HG03103 (cell line): ENCODE results near the gene USP32.
"Not testable (repeated sequence)": the region's sequence is repeated elsewhere in the genome, so short reads cannot be mapped to it uniquely, and the experiment has no call there.

Source experiments
- ATAC-seq: cut with Tn5 transposase; IDR thresholded peaks from one replicate; pipeline ENCODE4 v1.9.1; 2021; ENCODE audit warnings: low read depth; ENCODE audit not compliant: unreplicated experiment

The USP32 gene

DNA sequence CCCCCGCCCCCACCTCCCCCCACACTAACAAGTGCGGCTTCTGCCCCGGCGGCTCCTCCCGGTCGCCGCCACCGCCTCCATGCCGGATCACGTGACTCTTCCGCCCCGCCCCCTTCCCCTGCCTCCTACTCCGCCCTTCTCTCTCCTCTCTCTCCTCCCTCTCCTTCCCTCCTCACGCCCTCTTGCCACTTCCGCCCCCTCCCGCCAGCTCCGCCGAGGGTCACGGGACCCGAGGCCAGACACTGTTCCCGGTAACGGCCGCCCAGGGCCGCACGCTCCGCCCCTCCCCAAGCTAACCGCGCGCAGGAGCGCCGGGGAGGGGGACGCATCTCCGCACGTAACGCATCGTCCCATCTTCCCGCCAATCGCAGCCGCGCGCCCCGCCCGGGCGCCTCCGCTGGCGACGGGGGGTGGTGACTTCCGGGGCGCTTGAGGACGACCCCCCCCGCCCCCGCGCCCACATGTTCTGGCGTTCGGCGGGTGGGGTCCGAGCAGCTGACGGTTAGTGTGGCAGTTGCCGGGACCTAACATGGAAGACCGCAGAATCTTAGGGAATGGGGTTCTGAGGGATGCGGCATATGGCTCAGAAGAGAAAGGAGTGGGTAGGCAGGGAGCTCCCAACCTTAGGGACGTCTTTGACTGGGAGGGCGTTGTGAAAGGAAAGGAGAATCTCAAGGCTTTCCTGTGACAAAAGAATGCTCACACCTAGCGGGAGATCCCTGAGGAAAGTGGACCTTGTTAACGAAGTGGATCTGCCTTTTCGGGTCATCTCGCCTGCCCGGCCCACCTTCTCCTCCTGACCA lies at the start of gene USP32:
USP32 (minus strand) TSS at position 92 of the 803 bp plus-strand sequence. CDS start 194 bp downstream, outside the sequence.
- peak; percentile 83 for ATAC-seq

- no peak for ATAC-seq
These were observed 47.6 kb upstream of the USP32 start for GRCh38 chr17:60439501-60439900.

GRCh38 chr17:60436676-60437075 lies 44.7 kb upstream of the USP32 start:
- ATAC-seq, result no peak

- no peak for ATAC-seq
These were observed 43.6 kb upstream of the USP32 start for GRCh38 chr17:60435244-60436167.

GRCh38 chr17:60433021-60433997 lies 41.4 kb upstream of the USP32 start:
- not testable (repeated sequence) for ATAC-seq

- ATAC-seq, result not testable (repeated sequence)
These were observed 38.6 kb upstream of the USP32 start for GRCh38 chr17:60430561-60430960.

- ATAC-seq, result not testable (repeated sequence)
These were observed 36.6 kb upstream of the USP32 start for GRCh38 chr17:60428491-60428890.

DNA sequence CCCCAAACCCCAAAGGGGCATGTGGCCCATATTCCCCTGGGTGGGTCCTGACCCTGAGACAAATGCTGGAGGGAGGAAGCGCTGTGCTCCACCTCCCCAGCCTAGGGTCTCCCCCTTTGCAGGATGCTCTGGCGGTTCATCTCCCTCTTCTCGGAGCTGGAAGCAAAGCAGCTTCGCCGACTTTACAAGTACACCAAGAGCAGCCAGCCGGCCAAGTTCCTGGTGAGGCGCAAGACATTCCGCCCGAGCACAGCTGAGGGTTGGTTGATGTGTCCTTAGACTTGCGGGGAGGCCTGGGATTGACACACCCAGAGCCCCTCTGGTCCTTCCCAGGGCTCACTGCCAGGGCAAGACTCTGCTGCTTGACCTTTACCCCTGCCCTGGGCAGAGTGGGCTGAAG lies 34.7 kb upstream of the USP32 start:
- no peak for ATAC-seq

GRCh38 chr17:60425626-60426025 lies 33.7 kb upstream of the USP32 start:
- ATAC-seq, result no peak

GRCh38 chr17:60423865-60424264 lies 31.9 kb upstream of the USP32 start:
- ATAC-seq, result no peak

DNA sequence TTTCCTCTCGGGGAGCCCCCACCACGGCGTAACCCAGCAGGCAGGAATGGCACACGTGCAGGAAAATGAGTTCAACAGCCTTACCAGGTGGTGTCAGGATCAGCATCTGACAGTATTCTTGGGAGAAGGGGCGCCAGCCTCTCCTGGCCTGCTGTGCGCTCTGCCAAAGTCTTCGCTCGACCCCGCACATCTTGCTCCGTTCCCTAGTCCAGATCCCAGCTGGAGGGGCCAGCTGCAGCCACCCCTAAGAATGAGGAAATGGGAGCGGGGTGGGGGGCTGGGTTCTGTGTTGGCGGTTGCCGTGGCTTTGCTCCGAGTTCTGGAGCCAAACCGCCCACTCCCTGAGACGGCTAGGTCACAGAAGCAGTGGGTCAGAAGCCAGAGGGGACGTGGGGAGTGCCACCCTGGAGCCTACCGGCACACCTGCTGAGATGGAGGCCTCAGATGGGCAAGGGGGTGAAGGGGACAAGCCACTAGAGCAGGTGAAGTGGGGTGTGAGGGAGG lies 30.3 kb upstream of the USP32 start, which contains the start of gene CHCT1:
CHCT1 (plus strand) TSS at position 328 of the 504 bp plus-strand sequence; CDS start at position 432, 104 bp downstream.
- ATAC-seq, result no peak

DNA sequence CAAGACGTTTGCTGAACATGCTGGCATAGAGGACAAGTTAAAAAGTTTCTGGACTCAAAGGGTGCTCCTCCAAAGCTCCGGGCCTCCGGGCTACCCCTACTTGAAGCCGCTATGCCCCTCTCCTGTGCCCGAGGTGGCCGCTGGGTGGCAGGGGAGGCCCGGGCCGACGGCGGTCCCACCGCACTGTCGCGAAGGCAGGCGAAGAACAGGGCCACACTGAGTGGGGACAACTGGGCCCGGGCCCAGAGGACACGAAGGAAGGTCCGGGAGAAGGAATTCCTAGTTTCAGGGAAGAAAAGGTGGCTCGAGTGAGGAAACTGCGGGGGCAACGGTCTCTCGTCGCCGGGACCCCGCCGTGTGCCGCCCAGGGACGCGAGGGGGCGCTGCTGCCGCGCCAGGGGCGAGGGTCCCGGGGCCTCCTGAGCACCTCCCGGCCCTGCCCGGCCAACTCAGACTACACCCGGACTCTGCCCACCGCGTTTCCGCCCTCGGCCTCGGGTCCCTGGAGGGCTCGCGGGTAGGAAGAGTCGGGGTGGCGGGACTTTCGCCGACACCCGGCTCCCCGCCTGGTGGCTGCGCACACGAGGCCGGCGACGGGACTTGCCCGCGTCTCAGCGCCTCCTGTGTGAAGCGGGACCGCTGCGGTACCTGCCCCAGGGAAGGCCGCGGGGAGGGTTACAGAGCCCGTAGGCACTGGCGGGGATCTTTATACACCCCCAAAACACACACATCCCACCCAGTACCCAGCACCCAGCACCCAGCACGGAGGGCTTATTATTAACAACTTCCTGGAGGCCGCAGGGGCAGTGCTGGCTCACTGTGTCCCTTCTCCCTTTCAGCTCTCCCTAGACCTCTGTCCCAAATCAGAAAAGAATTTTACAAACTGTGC lies 29.6 kb upstream of the USP32 start:
- peak; percentile 73 for ATAC-seq

GRCh38 chr17:60419875-60420274 lies 27.9 kb upstream of the USP32 start:
- not testable (repeated sequence) for ATAC-seq

- not testable (repeated sequence) for ATAC-seq
These were observed 27.1 kb upstream of the USP32 start for GRCh38 chr17:60419003-60419402.

DNA sequence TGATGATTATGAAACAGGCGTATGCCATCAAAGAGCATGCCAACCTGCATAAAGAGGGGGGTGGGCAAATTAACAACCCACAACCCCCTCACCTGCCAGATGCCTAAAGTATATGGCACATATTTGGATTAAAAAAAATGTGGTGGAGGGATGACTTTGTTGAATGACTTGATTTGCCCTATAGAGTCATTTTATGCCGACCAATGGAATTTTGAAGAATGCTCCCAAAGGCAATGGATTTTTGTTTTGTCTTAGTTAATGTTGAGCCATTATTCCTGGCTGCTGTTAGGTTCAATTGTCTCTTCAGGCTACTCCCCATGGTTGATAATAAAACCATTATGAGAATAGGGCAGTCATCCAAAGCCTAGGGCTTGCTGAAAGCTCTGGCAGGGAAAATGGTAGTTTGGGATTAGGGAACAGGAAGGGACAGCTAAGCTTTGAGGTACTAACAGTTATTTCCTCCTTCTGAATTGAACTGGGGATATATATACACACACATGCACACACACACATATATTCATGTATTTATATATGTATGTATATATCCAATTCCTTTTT lies 24.5 kb upstream of the USP32 start:
- ATAC-seq, result no peak

DNA sequence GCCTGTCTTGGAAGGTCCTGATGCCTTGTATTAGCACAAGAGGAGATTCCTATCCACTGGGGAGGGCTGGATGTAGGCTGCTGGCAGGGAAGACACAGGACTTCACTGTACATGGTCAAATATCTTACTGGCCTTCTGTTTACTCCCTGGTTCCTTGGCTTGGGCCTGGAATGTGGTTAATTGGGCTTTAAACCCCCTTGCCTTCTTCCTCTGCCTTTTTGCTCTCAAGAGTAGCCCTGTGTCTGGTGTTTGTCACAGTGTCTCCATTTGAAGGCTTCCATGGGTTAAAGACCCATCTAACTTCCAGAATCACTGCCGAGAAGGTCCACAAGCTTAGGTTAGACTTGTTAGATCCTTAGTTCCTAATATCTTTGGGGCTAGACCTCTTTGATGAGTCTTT lies 23.2 kb upstream of the USP32 start:
- ATAC-seq, result no peak

- ATAC-seq, result no peak
These were observed 20.8 kb upstream of the USP32 start for GRCh38 chr17:60412701-60413100.

DNA sequence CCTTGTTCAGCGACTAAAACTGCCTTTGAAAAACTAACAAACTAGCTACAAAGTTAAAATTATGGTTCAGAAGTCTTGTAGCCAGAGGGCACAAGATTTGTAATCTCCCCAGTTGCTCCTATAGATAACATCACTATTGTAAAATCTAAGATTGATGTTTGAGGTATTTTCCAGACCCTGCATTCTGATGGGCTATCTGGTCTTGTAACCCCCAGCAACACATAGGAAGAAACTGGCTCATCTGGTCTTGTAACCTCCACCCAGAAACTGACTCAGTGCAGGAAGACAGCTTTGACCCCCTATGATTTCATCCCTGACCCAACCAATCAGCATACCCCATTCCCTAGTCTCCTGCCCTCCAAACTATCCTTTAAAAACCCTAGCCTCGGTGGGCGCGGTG lies 18.1 kb upstream of the USP32 start:
- ATAC-seq, result no peak

- ATAC-seq, result no peak
These were observed 15.0 kb upstream of the USP32 start for GRCh38 chr17:60406887-60407286.
